Endothelial cell (in vitro differentiated cells): ENCODE measurements around the gene MCUR1. TPM values are rescaled to one million over a fixed set of nuclear protein-coding genes. Genes with fewer than 3 reads are reported as not detected.
"Not testable (repeated sequence)": the region's sequence is repeated elsewhere in the genome, so short reads cannot be mapped to it uniquely, and the experiment has no call there.

Experiments used
- DNase-seq: peaks from one replicate; pipeline ENCODE4 v3.0.0; 2021; ENCODE audit warnings: low spot score
- H3K27ac Mint-ChIP-seq: one replicate; pipeline ENCODE4 v1.8.0; 2021; ENCODE audit warnings: mixed read lengths, inconsistent platforms; ENCODE audit not compliant: unreplicated experiment
- H3K27me3 Mint-ChIP-seq: one replicate; pipeline ENCODE4 v1.8.0; 2021; ENCODE audit warnings: mild to moderate bottlenecking, moderate library complexity, mixed read lengths, inconsistent platforms; ENCODE audit not compliant: unreplicated experiment
- H3K36me3 Mint-ChIP-seq: one replicate; pipeline ENCODE4 v1.8.0; 2021; ENCODE audit warnings: mild to moderate bottlenecking, low read depth, mixed read lengths, inconsistent platforms; ENCODE audit not compliant: unreplicated experiment
- H3K4me1 Mint-ChIP-seq: one replicate; pipeline ENCODE4 v1.8.0; 2021; ENCODE audit warnings: mild to moderate bottlenecking, mixed read lengths, inconsistent platforms; ENCODE audit not compliant: unreplicated experiment
- H3K4me3 Mint-ChIP-seq: one replicate; pipeline ENCODE4 v1.8.0; 2021; ENCODE audit warnings: mild to moderate bottlenecking, mixed read lengths, inconsistent platforms; ENCODE audit not compliant: unreplicated experiment
- H3K9me3 Mint-ChIP-seq: one replicate; pipeline ENCODE4 v1.8.0; 2021; ENCODE audit warnings: mixed read lengths, inconsistent platforms; ENCODE audit not compliant: unreplicated experiment
- CTCF ChIP-seq: fragments of 200-600 bp; sonication (generic); IDR thresholded peaks from one replicate; pipeline ENCODE4 v1.5.0; 2021; ENCODE audit warnings: antibody characterized with exemption; ENCODE audit not compliant: unreplicated experiment
- total RNA-seq: library from RNA; stranded (reverse); fragmentation: NEBNext Ultra II Directional; extraction: Animal tissue kit (Norgen Biotek cat#: 25700); gene quantifications from one replicate; pipeline ENCODE4 v1.2.1, GENCODE V29; 2021; ENCODE audit not compliant: unreplicated experiment

MCUR1 gene
- total RNA-seq, 1 donor from 2014 or later, result 39.7 TPM

GRCh38 chr6:13794184-13794583 is 20.2 kb downstream of the MCUR1 start:
- no peaks in the 10 kb centered on the region for H3K9me3 Mint-ChIP-seq
- H3K36me3 Mint-ChIP-seq, result peaks cover 12% of the 10 kb centered on the region
- H3K27ac Mint-ChIP-seq, result peak overlapping the region; percentile 68
- no peak for DNase-seq
- no peak overlapping the region for H3K4me3 Mint-ChIP-seq
- H3K4me1 Mint-ChIP-seq, result peaks cover 3% of the 10 kb centered on the region
- no peak for TF ChIP-seq CTCF
- H3K27me3 Mint-ChIP-seq, result no peaks in the 10 kb centered on the region

- Mint-ChIP-seq H3K4me1 (peaks cover 3% of the 10 kb centered on the region), H3K4me3 (no peak overlapping the region), H3K9me3 (no peaks in the 10 kb centered on the region), H3K27ac (no peak overlapping the region), H3K36me3 (peaks cover 12% of the 10 kb centered on the region), H3K27me3 (peaks cover 4% of the 10 kb centered on the region)
- no peak for DNase-seq
- no peak for TF ChIP-seq CTCF
Measured at GRCh38 chr6:13789746-13790145, 24.6 kb downstream of the MCUR1 start.

- Mint-ChIP-seq H3K9me3 (no peaks in the 10 kb centered on the region), H3K4me3 (no peak overlapping the region), H3K27ac (no peak overlapping the region), H3K36me3 (peaks cover 8% of the 10 kb centered on the region), H3K4me1 (no peaks in the 10 kb centered on the region), H3K27me3 (peaks cover 4% of the 10 kb centered on the region)
- TF ChIP-seq CTCF, result no peak
- no peak for DNase-seq
Measured at GRCh38 chr6:13788820-13789219, 25.5 kb downstream of the MCUR1 start.

GRCh38 chr6:13787137-13787536 is 27.2 kb downstream of the MCUR1 start:
- Mint-ChIP-seq H3K27ac (no peak overlapping the region), H3K36me3 (peaks cover 8% of the 10 kb centered on the region), H3K9me3 (no peaks in the 10 kb centered on the region), H3K27me3 (peaks cover 4% of the 10 kb centered on the region), H3K4me3 (no peak overlapping the region), H3K4me1 (no peaks in the 10 kb centered on the region)
- TF ChIP-seq CTCF, result no peak
- DNase-seq, result no peak

GRCh38 chr6:13780162-13780561 is 34.2 kb downstream of the MCUR1 start:
- H3K4me3 Mint-ChIP-seq, result not testable (repeated sequence)

GRCh38 chr6:13778028-13778427 is 36.3 kb downstream of the MCUR1 start:
- no peaks in the 10 kb centered on the region for H3K4me1 Mint-ChIP-seq
- H3K27ac Mint-ChIP-seq, result no peak overlapping the region
- no peak for DNase-seq
- TF ChIP-seq CTCF, result no peak
- no peaks in the 10 kb centered on the region for H3K36me3 Mint-ChIP-seq
- no peak overlapping the region for H3K4me3 Mint-ChIP-seq
- H3K9me3 Mint-ChIP-seq, result no peaks in the 10 kb centered on the region
- H3K27me3 Mint-ChIP-seq, result no peaks in the 10 kb centered on the region

More at GRCh38 chr6:13780162-13780561, 34.2 kb downstream of the MCUR1 start:
- not testable (repeated sequence) for H3K36me3 Mint-ChIP-seq, H3K9me3 Mint-ChIP-seq, H3K27ac Mint-ChIP-seq, H3K27me3 Mint-ChIP-seq, DNase-seq, H3K4me1 Mint-ChIP-seq
